GM21786 (cell line): ENCODE results near the gene ABCF1.

Experiments
- ATAC-seq: cut with Tn5 transposase; IDR thresholded peaks from one replicate; pipeline ENCODE4 v1.9.1; 2021; ENCODE audit not compliant: unreplicated experiment

Gene ABCF1

GRCh38 chr6:30618270-30618797, 47.1 kb downstream of the ABCF1 start:
- ATAC-seq = no peak

GRCh38 chr6:30619561-30619960, 48.3 kb downstream of the ABCF1 start:
- ATAC-seq = no peak

- ATAC-seq = no peak
Observed at GRCh38 chr6:30625511-30625910, 54.3 kb downstream of the ABCF1 start.

- ATAC-seq = peak; percentile 85
Observed at GRCh38 chr6:30626484-30627366, 55.5 kb downstream of the ABCF1 start, which contains the start of gene ATAT1. Gene ATAT1, plus strand, starts transcription at chr6:30626874.

GRCh38 chr6:30635834-30636233, 64.6 kb downstream of the ABCF1 start:
- no peak for ATAC-seq

- no peak for ATAC-seq
Observed at GRCh38 chr6:30640481-30640880, 69.2 kb downstream of the ABCF1 start.

- ATAC-seq = no peak
Observed at GRCh38 chr6:30641048-30641447, 69.8 kb downstream of the ABCF1 start.
